Glomerular endothelial cell (primary cell): ENCODE results near the gene RAC2. TPM values are rescaled to one million over a fixed set of nuclear protein-coding genes. Genes with fewer than 3 reads are reported as not detected.

Experiments
- DNase-seq: peaks from one replicate; pipeline ENCODE4 v3.0.0-alpha.2; 2011; ENCODE audit warnings: low read depth, low spot score; ENCODE audit errors: extremely low read depth
- total RNA-seq: library from RNA; depleted of rRNA; stranded (reverse); fragments of >200 nt; gene quantifications from 2 replicates; pipeline ENCODE4 v1.2.3, GENCODE V29; 2015

RAC2 gene
- total RNA-seq, 1 donor from 2014 or later: 126 TPM

DNA sequence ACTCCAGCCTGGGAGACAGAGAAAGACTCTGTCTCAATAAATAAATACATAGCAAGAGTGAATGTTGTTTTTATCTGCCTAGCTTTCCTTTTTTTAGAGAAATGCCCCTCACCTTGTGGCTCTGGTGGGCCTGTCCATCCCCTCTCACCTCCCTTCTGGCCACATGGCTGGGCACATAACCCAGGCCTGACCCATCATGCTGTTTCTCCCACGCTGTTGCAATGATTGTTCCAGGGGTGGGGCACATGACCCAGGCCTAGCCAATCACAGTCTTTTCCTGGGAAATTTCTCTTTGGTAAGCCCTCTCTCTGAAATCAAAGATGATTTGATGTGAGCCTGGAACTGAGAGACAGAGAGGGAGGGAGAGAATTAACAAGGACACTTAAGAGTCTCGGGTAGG, 32.7 kb upstream of the RAC2 start:
- no peak for DNase-seq

- DNase-seq: no peak
Measured at GRCh38 chr22:37275622-37276021, 31.6 kb upstream of the RAC2 start.

DNA sequence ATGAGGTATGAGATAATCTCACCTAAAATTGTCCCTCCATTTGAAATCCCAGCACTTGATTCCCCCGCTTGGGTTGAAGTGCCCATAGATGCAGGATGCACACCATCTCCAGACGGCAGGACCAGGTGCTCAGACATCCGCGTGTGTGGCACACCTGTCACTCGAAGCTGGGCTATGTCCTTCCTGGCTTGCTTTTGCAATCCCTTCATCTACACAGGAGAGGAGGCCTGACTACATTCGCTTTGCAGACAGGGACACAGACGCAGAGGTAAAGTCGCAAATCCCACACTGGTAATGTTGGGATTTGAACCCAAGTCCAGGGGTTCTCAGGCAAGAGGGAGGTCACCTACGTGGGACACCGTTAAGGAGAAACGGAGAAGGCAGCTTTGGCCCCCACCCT, 31.1 kb upstream of the RAC2 start:
- DNase-seq: no peak

DNA sequence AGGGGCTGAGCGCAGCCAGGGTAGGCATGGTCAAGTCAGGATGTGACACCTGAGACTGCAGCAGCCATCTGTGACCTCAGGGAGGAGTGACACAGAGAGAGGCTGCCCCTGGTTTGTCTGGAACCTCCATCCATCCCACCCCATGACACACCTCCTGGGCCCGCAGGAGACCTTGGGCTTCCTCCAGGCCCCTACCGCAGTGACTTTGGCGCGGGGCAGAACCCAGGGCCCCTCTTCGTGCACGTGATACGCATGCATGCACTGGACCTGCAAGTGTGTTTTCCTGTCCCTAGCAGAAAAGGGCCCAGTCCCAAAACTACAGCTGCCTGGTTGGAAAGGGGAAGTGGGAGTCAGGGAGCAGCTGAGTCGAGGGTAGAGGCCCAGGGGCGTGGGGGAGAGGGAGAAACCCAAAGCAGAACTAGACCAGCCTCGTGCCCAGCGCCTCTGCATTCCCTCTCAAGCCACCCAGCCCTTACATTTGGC, 30.4 kb upstream of the RAC2 start:
- no peak for DNase-seq

DNA sequence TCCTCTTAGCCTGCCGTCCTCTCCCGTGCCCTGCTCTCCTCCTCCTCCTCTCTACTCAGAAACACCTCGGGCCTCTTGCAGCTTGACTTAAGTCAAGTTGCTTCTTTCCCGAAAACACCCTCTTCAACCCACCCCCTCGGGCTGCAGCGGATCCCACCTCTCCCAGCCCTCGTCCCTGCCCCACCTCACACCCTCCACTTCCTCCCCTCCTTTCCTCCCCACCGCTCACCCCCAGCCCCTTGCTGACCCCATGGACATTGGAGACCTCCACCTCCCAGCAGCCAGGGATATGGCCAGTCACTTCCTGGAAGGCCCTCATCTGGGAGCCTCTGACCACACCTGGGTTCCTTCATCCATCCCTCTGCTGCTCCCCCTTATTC, 29.8 kb upstream of the RAC2 start:
- no peak for DNase-seq

DNA sequence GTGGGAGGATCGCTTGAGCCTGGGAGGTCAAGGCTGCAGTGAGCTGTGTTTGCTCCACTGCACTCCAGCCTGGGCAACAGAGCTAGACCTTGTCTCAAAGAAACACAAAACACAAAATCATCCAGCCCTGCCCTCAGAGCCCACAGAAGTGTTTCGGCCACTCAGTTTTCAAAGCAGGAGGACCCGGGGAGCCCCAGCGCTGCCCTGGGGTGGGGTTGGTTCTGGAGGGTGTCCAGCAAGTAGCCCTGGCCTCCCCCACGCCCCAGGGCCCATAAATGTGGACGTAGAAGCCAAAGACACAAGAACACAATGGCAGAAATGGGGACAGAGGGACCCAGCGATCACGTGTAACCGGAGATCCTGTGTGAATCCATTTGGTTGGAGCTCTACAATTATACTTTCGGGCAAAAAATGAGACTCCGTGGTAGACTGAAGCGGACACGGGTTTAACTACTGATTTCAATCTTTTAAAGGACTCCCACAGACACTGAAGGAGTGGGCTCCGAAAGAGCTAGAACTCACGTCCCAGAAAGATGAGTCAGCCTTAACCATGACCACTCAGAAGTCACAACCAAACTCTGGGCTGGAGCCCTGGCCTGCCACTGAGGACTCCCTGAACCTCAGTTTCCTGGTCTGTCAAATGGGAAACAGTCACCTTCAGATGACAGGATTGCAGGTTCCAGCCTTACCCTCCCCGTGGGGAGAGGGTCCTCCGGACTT, 29.2 kb upstream of the RAC2 start:
- no peak for DNase-seq

DNA sequence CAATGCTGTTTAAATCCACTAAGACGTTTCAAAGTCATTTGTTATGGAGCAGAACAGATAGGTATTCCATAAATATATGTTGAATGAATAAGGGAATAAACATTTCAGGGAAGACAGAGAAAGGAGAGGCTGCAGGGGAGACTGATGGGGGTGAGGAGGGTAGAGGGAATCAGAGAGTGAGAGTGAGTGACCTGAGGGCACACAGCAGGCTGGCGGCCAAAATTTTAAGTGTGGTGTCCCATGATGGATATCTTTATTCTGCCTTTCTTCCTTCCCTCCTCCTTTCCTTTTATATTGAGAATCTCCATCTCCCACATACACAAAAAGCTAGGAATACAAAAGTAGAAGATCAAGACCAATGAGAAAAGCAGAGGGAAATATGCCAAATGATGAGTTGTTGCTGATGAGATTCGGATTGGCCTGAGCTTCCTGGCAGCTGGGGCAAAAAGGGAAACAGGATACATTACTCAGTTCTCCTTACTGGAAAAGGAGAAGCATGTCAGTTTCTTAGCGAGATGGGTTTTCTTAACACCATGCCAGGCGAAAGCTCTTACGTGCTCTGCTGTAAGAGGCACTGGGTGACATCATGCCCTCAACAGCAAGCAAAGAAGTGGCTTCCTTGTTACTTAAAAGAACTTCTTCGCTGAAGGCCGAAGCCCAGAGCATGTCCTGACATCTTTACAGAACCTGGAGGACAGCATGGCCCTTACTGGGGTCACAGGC, 27.0 kb upstream of the RAC2 start:
- no peak for DNase-seq

- no peak for DNase-seq
Measured at GRCh38 chr22:37269936-37270678, 26.0 kb upstream of the RAC2 start.

DNA sequence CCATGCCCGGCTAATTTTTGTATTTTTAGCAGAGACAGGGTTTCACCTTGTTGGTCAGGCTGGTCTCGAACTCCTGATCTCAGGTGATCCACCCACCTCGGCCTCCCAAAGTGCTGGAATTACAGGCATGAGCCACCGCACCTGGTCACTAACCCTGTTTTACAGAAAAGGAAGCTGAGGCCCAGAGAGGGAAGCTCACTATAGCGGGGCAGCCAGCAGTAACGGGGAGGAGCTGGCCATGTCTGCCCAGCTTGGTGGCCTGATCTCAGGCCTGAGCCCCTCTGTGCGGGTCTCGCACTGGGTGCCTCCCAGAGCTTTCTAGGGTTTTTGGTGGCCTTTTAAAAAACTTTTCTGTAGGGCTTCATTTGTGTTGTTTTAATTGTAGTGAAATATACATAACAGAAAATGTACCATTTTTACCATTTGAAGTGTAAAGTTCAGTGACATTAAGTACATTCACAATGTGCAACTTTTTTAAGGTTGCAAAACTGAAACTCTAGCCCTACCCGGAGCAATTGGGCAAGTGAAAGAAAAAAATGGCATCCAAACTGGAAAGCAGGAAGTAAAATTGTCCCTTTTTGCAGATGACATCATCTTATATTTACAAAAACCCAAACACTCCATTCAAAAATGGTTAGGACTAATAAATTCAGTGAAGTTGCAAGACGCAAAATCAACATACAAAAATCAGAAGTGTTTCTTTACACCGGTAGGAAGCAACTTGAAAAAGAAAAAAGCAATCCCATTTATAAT, 23.8 kb upstream of the RAC2 start:
- no peak for DNase-seq

GRCh38 chr22:37267135-37267587, 23.1 kb upstream of the RAC2 start:
- no peak for DNase-seq

DNA sequence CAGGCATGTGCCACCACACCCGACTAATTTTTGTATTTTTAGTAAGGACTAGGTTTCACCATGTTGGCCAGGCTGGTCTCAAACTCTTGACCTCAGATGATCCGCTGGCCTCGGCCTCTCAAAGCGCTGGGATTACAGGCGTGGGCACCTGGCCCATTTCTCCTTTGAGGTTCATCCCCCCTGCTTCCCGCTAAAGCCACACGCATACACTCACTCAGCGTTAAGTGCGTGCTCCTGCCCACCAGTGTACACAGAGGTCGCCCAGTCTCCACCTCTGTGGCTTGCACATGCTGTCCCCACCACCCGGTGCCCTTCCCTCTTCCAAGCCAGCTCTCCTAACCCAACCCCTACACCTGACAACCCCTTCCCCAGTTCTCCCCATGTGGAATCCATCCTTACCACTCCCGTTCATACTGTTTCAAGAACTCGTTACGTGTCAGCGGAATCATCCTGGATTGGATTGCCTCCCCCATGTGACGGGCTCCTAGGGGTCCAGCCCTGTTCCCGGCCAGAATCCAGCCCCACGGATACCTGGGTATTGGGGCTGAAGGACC, 22.6 kb upstream of the RAC2 start:
- DNase-seq: no peak

- DNase-seq: no peak
Measured at GRCh38 chr22:37263966-37264887, 20.2 kb upstream of the RAC2 start.

DNA sequence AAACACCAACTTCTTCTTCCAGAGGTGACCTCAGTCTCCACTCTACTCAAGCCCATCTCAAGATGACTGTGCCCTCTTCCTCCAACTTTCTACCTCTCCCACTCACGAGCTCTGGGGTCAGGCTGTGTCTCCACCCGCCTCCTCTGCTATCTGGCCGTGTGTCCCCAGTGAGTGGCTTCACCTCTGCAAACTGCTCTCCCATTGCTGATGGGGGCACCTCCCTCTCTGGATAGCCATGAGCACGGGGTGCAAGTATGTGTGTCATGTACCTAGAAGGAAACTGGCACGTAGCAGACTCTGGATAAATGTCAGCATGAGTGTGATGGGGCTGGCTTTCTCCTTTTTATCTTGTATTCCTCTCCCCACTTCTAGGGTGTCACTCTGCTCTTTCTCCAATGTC, 18.3 kb upstream of the RAC2 start:
- no peak for DNase-seq

DNA sequence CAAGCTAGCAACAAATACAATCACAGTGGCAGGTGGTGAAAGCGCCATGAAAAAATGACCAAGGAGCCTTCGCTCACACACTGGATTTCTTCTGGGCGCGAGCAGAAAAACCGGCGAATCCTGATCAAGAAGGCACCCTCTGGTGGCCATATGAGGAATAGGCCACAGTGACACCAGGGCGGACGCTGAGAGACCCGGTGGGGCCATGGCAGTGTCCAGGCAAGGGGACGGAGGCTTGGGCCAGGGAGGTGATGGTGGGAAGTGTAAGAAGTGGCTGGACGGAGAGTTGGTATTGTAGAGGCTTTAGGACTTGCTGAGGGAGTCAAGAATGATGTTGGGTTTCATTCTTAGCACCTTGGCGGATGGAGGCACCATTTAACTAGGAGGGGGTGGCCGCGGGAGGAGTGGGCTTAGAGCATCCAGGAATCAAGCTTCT, 16.9 kb upstream of the RAC2 start:
- DNase-seq: no peak

DNA sequence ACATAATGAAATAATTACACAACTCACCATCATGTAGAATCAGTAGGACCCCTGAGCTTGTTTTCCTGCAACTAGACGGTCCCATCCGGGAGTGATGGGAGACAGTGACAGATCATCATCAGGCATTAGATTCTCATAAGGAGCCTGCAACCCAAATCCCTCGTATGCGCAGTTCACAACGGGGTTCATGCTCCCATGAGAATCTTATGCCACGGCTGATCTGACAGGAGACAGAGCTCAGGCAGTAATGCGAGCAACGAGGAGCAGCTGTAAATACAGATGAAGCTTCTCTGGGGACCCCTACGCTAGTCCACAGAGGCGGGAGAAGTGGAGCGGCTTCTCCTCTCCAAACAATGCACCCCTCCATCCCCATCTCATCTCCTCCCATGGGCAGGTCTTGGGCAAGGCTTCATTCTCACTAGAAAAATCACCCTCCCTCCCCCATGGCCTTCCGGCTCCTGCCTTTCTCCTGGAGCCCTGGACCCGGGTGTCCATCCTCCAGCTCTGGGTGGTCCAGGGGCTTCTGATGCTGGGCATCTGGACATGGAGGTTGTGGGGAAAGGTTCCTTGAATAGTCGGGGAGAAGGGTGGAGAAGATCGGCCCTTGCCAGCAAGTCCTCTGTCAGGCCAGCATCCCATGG, 16.2 kb upstream of the RAC2 start:
- no peak for DNase-seq

- no peak for DNase-seq
Measured at GRCh38 chr22:37259540-37260029, 15.5 kb upstream of the RAC2 start.

DNA sequence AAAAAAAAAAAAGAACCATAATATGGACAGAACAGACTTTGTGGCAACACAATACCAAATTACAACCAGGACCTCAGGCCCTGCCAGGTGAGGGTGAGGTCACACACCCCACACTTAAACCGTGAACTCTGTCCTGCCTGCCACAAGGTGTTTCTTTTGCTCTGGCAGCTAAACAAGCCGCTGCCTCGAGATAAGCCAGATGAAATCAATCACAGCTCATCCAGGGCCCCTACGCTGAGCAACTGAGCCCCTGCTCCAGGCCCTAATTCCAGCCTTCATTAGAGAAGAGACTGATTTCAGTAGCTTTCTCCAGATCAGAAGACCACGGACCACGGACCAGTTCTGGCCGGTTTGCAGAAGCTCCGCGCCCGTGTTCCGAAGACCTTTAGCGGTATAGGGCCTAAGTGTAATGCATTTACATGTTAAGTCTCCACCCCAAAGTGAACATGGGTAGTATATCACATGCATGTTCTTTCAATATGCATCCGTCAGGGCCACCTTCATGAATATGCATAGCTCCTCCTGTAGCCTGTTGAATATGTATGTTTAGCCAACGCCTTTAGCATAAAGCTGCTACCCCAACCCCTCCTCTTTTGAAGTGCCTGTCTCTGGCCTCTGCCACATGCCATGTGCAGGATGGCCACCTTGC, 14.8 kb upstream of the RAC2 start:
- no peak for DNase-seq

GRCh38 chr22:37258005-37258752, 14.1 kb upstream of the RAC2 start:
- DNase-seq: no peak
